T-helper 1 cell (primary cell): ENCODE measurements around the gene TIMM23B.
A peak's percentile ranks its signal among the peaks of the same experiment; 100 is the strongest.
"Not testable (repeated sequence)": the region's sequence is repeated elsewhere in the genome, so short reads cannot be mapped to it uniquely, and the experiment has no call there.

Experiments used
- DNase-seq, 5 donors: peaks; one replicate each; pipeline ENCODE4 v3.0.0-alpha.2; 2012 to 2020
- total RNA-seq, 4 donors: gene quantifications; one replicate each; lab custom pipeline; 2026; lab: John Stamatoyannopoulos, UW

The TIMM23B gene
- 2.4 to 5.0 (median 3.5) reads per million in 4 donors for total RNA-seq

GRCh38 chr10:49941447-49942338, at the start of gene TIMM23B, which contains the start of gene PARG:
Gene TIMM23B, plus strand, starts transcription at chr10:49942053. Its CDS starts 142 bp downstream, at chr10:49942195.
Gene PARG, minus strand, starts transcription at chr10:49942027. Its CDS starts 302 bp downstream, at chr10:49941725.
- DNase-seq = peak; percentile 63 to 82 (median 75)

- not testable (repeated sequence) for DNase-seq
Observed at GRCh38 chr10:49899999-49900398, 41.9 kb upstream of the TIMM23B start.

- not testable (repeated sequence) for DNase-seq
Observed at GRCh38 chr10:49900406-49900805, 41.4 kb upstream of the TIMM23B start.

- DNase-seq = not testable (repeated sequence)
Observed at GRCh38 chr10:49903829-49904228, 38.0 kb upstream of the TIMM23B start.

GRCh38 chr10:49908290-49909080, 33.4 kb upstream of the TIMM23B start:
- DNase-seq = not testable (repeated sequence)

- DNase-seq = not testable (repeated sequence)
Observed at GRCh38 chr10:49910295-49910694, 31.6 kb upstream of the TIMM23B start.

GRCh38 chr10:49916451-49916850, 25.4 kb upstream of the TIMM23B start:
- not testable (repeated sequence) for DNase-seq

- not testable (repeated sequence) for DNase-seq
Observed at GRCh38 chr10:49917927-49918326, 23.9 kb upstream of the TIMM23B start.

GRCh38 chr10:49922041-49922440, 19.8 kb upstream of the TIMM23B start:
- not testable (repeated sequence) for DNase-seq

- not testable (repeated sequence) for DNase-seq
Observed at GRCh38 chr10:49923572-49923971, 18.3 kb upstream of the TIMM23B start.

- DNase-seq = not testable (repeated sequence)
Observed at GRCh38 chr10:49931276-49931675, 10.6 kb upstream of the TIMM23B start.

GRCh38 chr10:49931959-49932728, 9.7 kb upstream of the TIMM23B start:
- not testable (repeated sequence) for DNase-seq

- DNase-seq = not testable (repeated sequence)
Observed at GRCh38 chr10:49942339-49942705, 469 bp downstream of the TIMM23B start.

- DNase-seq = not testable (repeated sequence)
Observed at GRCh38 chr10:49943607-49944006, 1.8 kb downstream of the TIMM23B start.

GRCh38 chr10:49948142-49948541, 6.3 kb downstream of the TIMM23B start:
- not testable (repeated sequence) for DNase-seq

- not testable (repeated sequence) for DNase-seq
Observed at GRCh38 chr10:49948737-49949136, 6.9 kb downstream of the TIMM23B start.

GRCh38 chr10:49952006-49952405, 10.2 kb downstream of the TIMM23B start:
- DNase-seq = not testable (repeated sequence)

GRCh38 chr10:49953122-49953521, 11.3 kb downstream of the TIMM23B start:
- DNase-seq = not testable (repeated sequence)

GRCh38 chr10:49970331-49970857, 28.5 kb downstream of the TIMM23B start:
- not testable (repeated sequence) for DNase-seq

- DNase-seq = not testable (repeated sequence)
Observed at GRCh38 chr10:49971466-49971865, 29.6 kb downstream of the TIMM23B start.

- DNase-seq = not testable (repeated sequence)
Observed at GRCh38 chr10:49972094-49972493, 30.2 kb downstream of the TIMM23B start.

- DNase-seq = not testable (repeated sequence)
Observed at GRCh38 chr10:49977756-49978155, 35.9 kb downstream of the TIMM23B start.
